ENCODE measurements around the gene SPG7.

- TF ChIP-seq CTCF (IDR thresholded peaks at IDR 0.05; ENCODE audit: low read length) (no peak), EZH2 (IDR thresholded peaks at IDR 0.05; ENCODE audit: borderline replicate concordance, low read length) (no peak)
Observed at GRCh38 chr16:89476811-89477261, 31.4 kb upstream of the SPG7 start.
